Esophagus squamous epithelium (tissue), 5 donors: ENCODE measurements around the gene ZNF683. TPM values are rescaled to one million over a fixed set of nuclear protein-coding genes. Genes with fewer than 3 reads are reported as not detected.

Experiments
- DNase-seq: peaks from one replicate; lab custom pipeline; 2025; lab: John Stamatoyannopoulos, UW
- H3K27ac ChIP-seq, 4 donors: fragments of 200-600 bp; sonication (generic); one replicate each; pipeline ENCODE4 v1.5.1; 2016 to 2019; ENCODE audit warnings: mild to moderate bottlenecking in 1 of 4
- H3K27me3 ChIP-seq, 4 donors: fragments of 200-600 bp; sonication (generic); 1 replicate in 3 of 4; 2 replicates in 1 of 4; pipeline versions ENCODE4 v1.5.1 to v1.6.0; 2017 to 2021; ENCODE audit warnings: antibody characterized with exemption in 1 of 4
- H3K36me3 ChIP-seq, 3 donors: fragments of 200-600 bp; sonication (generic); one replicate each; pipeline ENCODE4 v1.5.1; 2016 to 2019
- H3K4me1 ChIP-seq, 3 donors: fragments of 200-600 bp; sonication (generic); one replicate each; pipeline ENCODE4 v1.5.1; 2017 to 2019
- H3K4me3 ChIP-seq, 4 donors: fragments of 200-600 bp; sonication (generic); 1 replicate in 3 of 4; 2 replicates in 1 of 4; pipeline ENCODE4 v1.5.1; 2016 to 2019; ENCODE audit warnings: mild to moderate bottlenecking in 2 of 4, moderate library complexity in 1 of 4
- H3K9me3 ChIP-seq, 3 donors: fragments of 200-600 bp; sonication (generic); one replicate each; pipeline ENCODE4 v1.5.1; 2016 to 2019
- POLR2A ChIP-seq, 4 donors: fragments of 450-650 bp; IDR thresholded peaks; one replicate each; pipeline ENCODE4 v1.6.1; 2017; ENCODE audit warnings: antibody characterized with exemption in 4 of 4, mild to moderate bottlenecking in 4 of 4, moderate library complexity in 3 of 4
- WGBS, 2 donors: methylation state at CpG; one replicate each; pipeline ENCODE4 v1.1.5; 2018; 5-methylcytosine and 5-hydroxymethylcytosine counted together
- intact Hi-C: fragments of 100-400 bp; cut with DNase I; formaldehyde crosslinking; loops from one replicate; pipeline ENCODE4 v1.15.0; 2022
- total RNA-seq, 4 donors: library from RNA; depleted of rRNA; stranded (reverse); fragments of >200 nt; gene quantifications; one replicate each; pipeline ENCODE4 v1.1.0, GENCODE V29; 2016
- TF ChIP-seq, protein P1 (sequence below), 6 experiments: fragments of 450-650 bp in 4 of 6; fragments of 200-600 bp in 2 of 6; sonication (generic) in 2 of 6; IDR thresholded peaks; one replicate each; pipeline ENCODE4 v1.5.1; 2016 to 2019; ENCODE audit warnings: antibody characterized with exemption in 6 of 6, mild to moderate bottlenecking in 4 of 6, moderate library complexity in 4 of 6
- donor health status: DM: yes; HTN: yes; CAD: no.

ZNF683 gene
- total RNA-seq, 4 donors from 2014 or later = 0.26 to 0.95 TPM; not detected in 2

DNA sequence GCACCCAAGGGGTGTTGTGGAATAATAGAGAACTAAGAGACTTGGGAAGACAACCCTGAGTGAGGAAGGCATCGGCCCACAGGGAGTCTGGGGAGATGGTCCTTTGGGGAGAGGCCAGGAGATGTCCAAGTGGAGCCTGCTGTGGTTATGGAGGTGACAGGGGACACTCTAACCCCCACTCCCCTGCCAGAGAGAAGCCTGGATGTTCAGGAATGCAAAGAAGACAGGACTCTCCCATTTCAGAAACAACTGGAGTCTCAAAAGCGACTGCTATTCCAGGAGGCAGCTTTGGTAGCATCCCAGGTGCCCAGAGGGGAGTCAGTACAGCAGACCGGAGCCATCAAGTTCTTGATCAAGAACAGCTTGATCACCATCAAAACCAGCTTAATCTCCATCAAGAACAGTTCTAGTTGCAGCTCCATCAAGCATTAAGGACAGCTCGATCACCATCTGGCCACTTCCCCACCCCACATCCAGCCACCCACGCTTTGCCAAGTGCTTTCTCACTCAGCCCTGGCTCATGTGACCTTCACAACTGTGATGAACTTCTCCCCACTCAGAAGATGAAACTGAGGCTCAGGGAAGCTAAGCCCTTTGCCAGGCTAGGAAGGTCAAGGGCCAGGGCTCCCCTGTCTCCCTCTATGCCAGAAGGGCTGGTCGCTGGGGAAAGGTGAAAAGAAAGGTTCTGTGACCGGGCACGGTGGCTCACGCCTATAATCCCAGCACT is 54.0 kb downstream of the ZNF683 start:
- TF ChIP-seq, protein P1, sequence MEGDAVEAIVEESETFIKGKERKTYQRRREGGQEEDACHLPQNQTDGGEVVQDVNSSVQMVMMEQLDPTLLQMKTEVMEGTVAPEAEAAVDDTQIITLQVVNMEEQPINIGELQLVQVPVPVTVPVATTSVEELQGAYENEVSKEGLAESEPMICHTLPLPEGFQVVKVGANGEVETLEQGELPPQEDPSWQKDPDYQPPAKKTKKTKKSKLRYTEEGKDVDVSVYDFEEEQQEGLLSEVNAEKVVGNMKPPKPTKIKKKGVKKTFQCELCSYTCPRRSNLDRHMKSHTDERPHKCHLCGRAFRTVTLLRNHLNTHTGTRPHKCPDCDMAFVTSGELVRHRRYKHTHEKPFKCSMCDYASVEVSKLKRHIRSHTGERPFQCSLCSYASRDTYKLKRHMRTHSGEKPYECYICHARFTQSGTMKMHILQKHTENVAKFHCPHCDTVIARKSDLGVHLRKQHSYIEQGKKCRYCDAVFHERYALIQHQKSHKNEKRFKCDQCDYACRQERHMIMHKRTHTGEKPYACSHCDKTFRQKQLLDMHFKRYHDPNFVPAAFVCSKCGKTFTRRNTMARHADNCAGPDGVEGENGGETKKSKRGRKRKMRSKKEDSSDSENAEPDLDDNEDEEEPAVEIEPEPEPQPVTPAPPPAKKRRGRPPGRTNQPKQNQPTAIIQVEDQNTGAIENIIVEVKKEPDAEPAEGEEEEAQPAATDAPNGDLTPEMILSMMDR (IDR thresholded peaks at IDR 0.05) = no peak
- TF ChIP-seq POLR2A (IDR thresholded peaks at IDR 0.05) = peak in 1 of 4 donors; percentile 26
- DNase-seq = no peak
- Histone ChIP-seq H3K36me3 (peaks cover 0 to 42% (median 8%) of the 10 kb centered on the region in 3 donors), H3K9me3 (no peaks in the 10 kb centered on the region), H3K27ac (peak overlapping the region; percentile 33 to 58 (median 36)), H3K4me1 (peaks cover 0 to 43% (median 10%) of the 10 kb centered on the region in 3 donors), H3K27me3 (no peaks in the 10 kb centered on the region), H3K4me3 (peak overlapping the region; percentile 4 to 50 (median 22))
- intact Hi-C loops = loop anchor here (10.0 kb wide), 1 partner anchor 154 kb away; the partner anchor contains the start of genes C1orf232 and ZNF593
- 56 to 85% methylated on average over 4 to 8 of the region's 9 CpGs for WGBS, 2 donors

DNA sequence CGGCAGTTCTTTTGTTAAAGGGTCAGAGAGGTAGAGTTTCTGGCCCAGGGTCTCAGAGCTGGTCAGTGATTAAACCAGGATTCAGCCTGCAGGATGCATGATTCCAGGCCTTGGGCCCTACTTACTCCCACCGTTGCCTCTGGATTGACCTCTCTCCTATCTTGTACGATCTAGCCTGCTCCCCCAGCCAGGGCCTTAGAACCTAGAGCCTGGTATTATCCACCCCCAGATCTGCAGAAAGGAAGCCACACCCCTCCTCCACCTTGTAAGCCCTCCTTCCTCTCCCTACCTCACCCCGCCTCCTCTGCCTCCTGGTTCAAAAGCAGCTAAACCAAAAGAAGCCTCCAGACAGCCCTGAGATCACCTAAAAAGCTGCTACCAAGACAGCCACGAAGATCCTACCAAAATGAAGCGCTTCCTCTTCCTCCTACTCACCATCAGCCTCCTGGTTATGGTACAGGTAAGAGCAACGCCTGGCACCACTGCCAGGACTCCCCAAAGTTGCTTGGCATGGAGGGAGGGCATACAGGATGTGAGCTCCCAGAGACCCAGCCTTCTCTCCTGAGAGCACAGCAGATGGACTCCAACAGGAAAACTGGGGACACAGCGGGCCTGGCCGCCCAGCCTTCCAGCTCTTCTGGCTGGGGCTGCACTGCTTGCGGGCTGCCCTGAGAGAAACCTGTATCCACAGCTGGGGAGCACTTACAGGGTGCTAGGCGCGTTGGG is 54.8 kb downstream of the ZNF683 start, which contains the start of gene CD52:
CD52 (plus strand) TSS at position 347 of the 726 bp plus-strand sequence; CDS start at position 407, 60 bp downstream.
- peaks cover 0 to 43% (median 10%) of the 10 kb centered on the region in 3 donors for H3K4me1 ChIP-seq
- DNase-seq = no peak
- peak within 1 kb of the TSS; percentile 4 to 50 (median 22) for H3K4me3 ChIP-seq
- peaks cover 0 to 34% (median 8%) of the 10 kb centered on the region in 3 donors for H3K36me3 ChIP-seq
- H3K27me3 ChIP-seq = no peaks in the 10 kb centered on the region
- 40 to 61% methylated on average over 6 to 7 of the region's 12 CpGs for WGBS, 2 donors
- intact Hi-C loops = loop anchor here (10.0 kb wide), 1 partner anchor 153 kb away; the partner anchor contains the start of genes C1orf232 and ZNF593
- peak in 1 of 4 donors; percentile 37 for TF ChIP-seq POLR2A (IDR thresholded peaks at IDR 0.05)
- TF ChIP-seq, protein P1 (IDR thresholded peaks at IDR 0.05) = no peak
- no peaks in the 10 kb centered on the region for H3K9me3 ChIP-seq
- peak within 1 kb of the TSS; percentile 33 to 58 (median 36) for H3K27ac ChIP-seq

DNA sequence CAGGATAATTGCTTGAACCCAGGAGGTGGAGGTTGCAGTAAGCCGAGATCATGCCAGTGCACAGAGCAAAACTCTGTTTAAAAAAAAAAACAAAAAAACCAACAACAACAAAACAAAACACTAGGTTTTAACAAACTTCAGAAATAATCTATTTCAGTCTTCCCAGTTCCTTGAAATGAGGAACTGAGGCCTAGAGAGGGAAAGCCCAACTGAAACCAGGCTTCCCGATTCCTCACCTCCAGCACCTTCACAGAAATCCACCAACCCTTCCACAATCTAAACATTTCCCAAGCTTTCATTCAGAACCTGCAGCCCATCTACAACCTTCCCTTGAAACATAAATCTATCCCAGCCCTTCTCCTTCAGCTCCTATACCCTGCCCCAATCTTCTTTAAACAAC is 55.4 kb downstream of the ZNF683 start:
- Histone ChIP-seq H3K27ac (peak overlapping the region in 2 of 4 donors; percentile 33 to 58), H3K27me3 (no peaks in the 10 kb centered on the region), H3K36me3 (peaks cover 0 to 28% (median 8%) of the 10 kb centered on the region in 3 donors), H3K9me3 (no peaks in the 10 kb centered on the region), H3K4me3 (no peak overlapping the region), H3K4me1 (peaks cover 0 to 43% (median 10%) of the 10 kb centered on the region in 3 donors)
- no peak for TF ChIP-seq POLR2A (IDR thresholded peaks at IDR 0.05)
- TF ChIP-seq, protein P1 (IDR thresholded peaks at IDR 0.05) = no peak
- WGBS, 2 donors = 74 to 83% methylated on average over 2 of the region's 2 CpGs
- intact Hi-C loops = loop anchor here (10.0 kb wide), 1 partner anchor 152 kb away; the partner anchor contains the start of genes C1orf232 and ZNF593
- no peak for DNase-seq

DNA sequence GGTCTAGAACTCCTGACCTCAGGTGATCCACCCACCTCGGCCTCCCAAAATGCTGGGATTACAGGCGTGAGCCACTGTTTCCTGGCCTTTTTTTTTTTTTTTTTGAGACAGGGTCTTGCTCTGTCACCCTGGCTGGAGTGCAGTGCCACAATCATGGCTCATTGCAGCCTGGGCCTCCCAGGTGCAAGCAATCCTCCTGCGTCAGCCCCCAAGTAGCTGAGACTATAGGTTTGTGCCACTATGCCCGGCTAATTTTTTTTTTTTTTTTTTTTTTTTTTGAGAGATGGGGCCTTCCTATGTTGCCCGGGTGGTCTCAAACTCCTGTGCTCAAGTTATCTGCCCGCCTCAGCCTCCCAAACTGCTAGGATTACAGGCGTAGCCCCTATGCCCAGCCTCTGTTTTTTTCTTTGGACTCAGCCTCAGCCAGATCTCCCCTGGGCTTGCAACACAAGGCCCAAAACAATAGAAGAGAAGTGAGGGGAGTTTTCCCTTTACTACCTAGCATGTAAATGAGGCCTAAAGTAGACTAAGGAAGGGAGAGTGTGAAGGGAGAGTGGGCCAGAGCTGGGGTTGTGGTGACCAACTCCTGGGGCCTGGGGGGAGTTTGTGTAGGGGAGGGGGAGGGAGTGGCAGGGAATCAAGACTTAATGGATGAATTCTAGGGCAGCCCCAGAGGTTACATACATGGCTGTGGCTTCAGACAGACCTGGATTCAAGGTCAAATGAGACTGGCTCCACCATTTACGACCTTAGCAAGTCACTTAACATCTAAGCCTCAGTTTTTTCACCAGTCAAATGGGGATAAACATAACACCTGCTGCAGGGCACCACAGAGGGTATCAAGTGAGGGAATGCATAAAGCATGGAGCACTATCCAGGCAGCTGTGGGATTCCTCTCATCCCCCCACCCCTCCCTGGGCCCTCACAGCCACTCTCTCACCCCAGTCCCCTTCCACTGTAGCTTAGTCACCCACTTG is 56.4 kb downstream of the ZNF683 start:
- H3K27ac ChIP-seq = no peak overlapping the region
- peaks cover 0 to 18% (median 4%) of the 10 kb centered on the region in 3 donors for H3K36me3 ChIP-seq
- no peaks in the 10 kb centered on the region for H3K27me3 ChIP-seq
- DNase-seq = no peak
- intact Hi-C loops = loop anchor here (10.0 kb wide), 1 partner anchor 151 kb away; the partner anchor contains the start of genes C1orf232 and ZNF593
- H3K4me1 ChIP-seq = peaks cover 0 to 34% (median 4%) of the 10 kb centered on the region in 3 donors
- H3K4me3 ChIP-seq = no peak overlapping the region
- 79 to 86% methylated on average over 7 to 8 of the region's 8 CpGs for WGBS, 2 donors
- H3K9me3 ChIP-seq = no peaks in the 10 kb centered on the region
- TF ChIP-seq, protein P1 (IDR thresholded peaks at IDR 0.05) = no peak
- no peak for TF ChIP-seq POLR2A (IDR thresholded peaks at IDR 0.05)
